Neural progenitor cell (in vitro differentiated cells): ENCODE measurements around the gene CDC20B. TPM values are rescaled to one million over a fixed set of nuclear protein-coding genes. Genes with fewer than 3 reads are reported as not detected.

Source experiments
- DNase-seq: peaks from one replicate; pipeline ENCODE4 v3.0.0-alpha.2; 2016; ENCODE audit warnings: low spot score
- H2AFZ ChIP-seq: fragments of 200-600 bp; sonication (generic); replicated peaks from 2 replicates; pipeline ENCODE4 v1.6.1; 2016; ENCODE audit warnings: antibody characterized with exemption
- H3F3A ChIP-seq: fragments of 200-600 bp; sonication (generic); 2 replicates; pipeline ENCODE4 v1.6.1; 2016; ENCODE audit warnings: antibody characterized with exemption, low read depth
- H3K27ac ChIP-seq: fragments of 200-600 bp; sonication (generic); 2 replicates; pipeline ENCODE4 v1.5.1; 2016; ENCODE audit warnings: mild to moderate bottlenecking
- H3K27me3 ChIP-seq: fragments of 200-600 bp; sonication (generic); 2 replicates; pipeline ENCODE4 v1.6.1; 2016; ENCODE audit warnings: mild to moderate bottlenecking, moderate library complexity
- H3K36me3 ChIP-seq: fragments of 200-600 bp; sonication (generic); 2 replicates; pipeline ENCODE4 v1.5.1; 2016
- H3K4me1 ChIP-seq: fragments of 200-600 bp; sonication (generic); 2 replicates; pipeline ENCODE4 v1.6.1; 2016; ENCODE audit warnings: mixed run types
- H3K4me2 ChIP-seq: fragments of 200-600 bp; sonication (generic); 2 replicates; pipeline ENCODE4 v1.6.1; 2016
- H3K4me3 ChIP-seq: fragments of 200-600 bp; sonication (generic); 2 replicates; pipeline ENCODE4 v1.5.1; 2016
- H3K79me2 ChIP-seq: fragments of 200-600 bp; sonication (generic); 2 replicates; pipeline ENCODE4 v1.6.1; 2016; ENCODE audit warnings: low read depth
- H3K9ac ChIP-seq: fragments of 200-600 bp; sonication (generic); 2 replicates; pipeline ENCODE4 v1.6.1; 2016
- H3K9me3 ChIP-seq: fragments of 200-600 bp; sonication (generic); 2 replicates; pipeline ENCODE4 v1.5.1; 2016; ENCODE audit warnings: low read depth
- H4K20me1 ChIP-seq: fragments of 200-600 bp; sonication (generic); 2 replicates; pipeline ENCODE4 v1.6.1; 2016; ENCODE audit warnings: low read depth
- H3K27ac Mint-ChIP-seq: 3 replicates; pipeline ENCODE4 v1.8.0; 2021; ENCODE audit warnings: mixed read lengths
- H3K27me3 Mint-ChIP-seq: 2 replicates; pipeline ENCODE4 v1.8.0; 2022; ENCODE audit warnings: low read depth, mild to moderate bottlenecking, inconsistent platforms, moderate library complexity, mixed read lengths; ENCODE audit not compliant: insufficient read depth
- H3K36me3 Mint-ChIP-seq: 3 replicates; pipeline ENCODE4 v1.8.0; 2021; ENCODE audit warnings: mixed read lengths
- H3K4me1 Mint-ChIP-seq: 3 replicates; pipeline ENCODE4 v1.8.0; 2021; ENCODE audit warnings: mixed read lengths
- H3K4me3 Mint-ChIP-seq: 3 replicates; pipeline ENCODE4 v1.8.0; 2021; ENCODE audit warnings: mild to moderate bottlenecking, moderate library complexity, mixed read lengths
- H3K9me3 Mint-ChIP-seq: 3 replicates; pipeline ENCODE4 v1.8.0; 2020; ENCODE audit warnings: mixed read lengths
- CTCF ChIP-seq: fragments of 200-600 bp; sonication (generic); IDR thresholded peaks from 2 replicates; pipeline ENCODE4 v1.5.1; 2017; ENCODE audit warnings: antibody characterized with exemption, mild to moderate bottlenecking
- EZH2 ChIP-seq: fragments of 200-600 bp; sonication (generic); IDR thresholded peaks from 2 replicates; pipeline ENCODE4 v1.6.1; 2017; ENCODE audit warnings: antibody characterized with exemption, mild to moderate bottlenecking, moderate library complexity
- EZH2phosphoT487 ChIP-seq: fragments of 200-600 bp; sonication (generic); IDR thresholded peaks from 2 replicates; pipeline ENCODE4 v1.6.1; 2017; ENCODE audit warnings: antibody characterized with exemption
- total RNA-seq: library from RNA; depleted of rRNA; stranded (reverse); fragments of >200 nt; gene quantifications from 2 replicates; pipeline ENCODE4 v1.2.3, GENCODE V29; 2015; ENCODE audit warnings: low replicate concordance

CDC20B gene
- total RNA-seq, 1 donor from 2014 or later = not detected

- TF ChIP-seq EZH2phosphoT487 (no peak), EZH2 (no peak), CTCF (no peak)
- Mint-ChIP-seq H3K27me3 (peaks cover 4% of the 10 kb centered on the region), H3K27ac (no peak overlapping the region), H3K4me3 (no peak overlapping the region), H3K9me3 (no peaks in the 10 kb centered on the region), H3K4me1 (peaks cover 11% of the 10 kb centered on the region), H3K36me3 (no peaks in the 10 kb centered on the region)
- Histone ChIP-seq H3K27ac (no peak overlapping the region), H3K27me3 (no peaks in the 10 kb centered on the region), H3F3A (no peaks in the 10 kb centered on the region), H3K36me3 (no peaks in the 10 kb centered on the region), H3K4me2 (no peak overlapping the region), H3K9me3 (no peaks in the 10 kb centered on the region), H4K20me1 (no peaks in the 10 kb centered on the region), H3K79me2 (no peaks in the 10 kb centered on the region), H3K9ac (no peak overlapping the region), H2AFZ (no peak overlapping the region), H3K4me1 (no peaks in the 10 kb centered on the region), H3K4me3 (no peak overlapping the region)
- no peak for DNase-seq
Measured at GRCh38 chr5:55141945-55142690, 30.9 kb downstream of the CDC20B start.

DNA sequence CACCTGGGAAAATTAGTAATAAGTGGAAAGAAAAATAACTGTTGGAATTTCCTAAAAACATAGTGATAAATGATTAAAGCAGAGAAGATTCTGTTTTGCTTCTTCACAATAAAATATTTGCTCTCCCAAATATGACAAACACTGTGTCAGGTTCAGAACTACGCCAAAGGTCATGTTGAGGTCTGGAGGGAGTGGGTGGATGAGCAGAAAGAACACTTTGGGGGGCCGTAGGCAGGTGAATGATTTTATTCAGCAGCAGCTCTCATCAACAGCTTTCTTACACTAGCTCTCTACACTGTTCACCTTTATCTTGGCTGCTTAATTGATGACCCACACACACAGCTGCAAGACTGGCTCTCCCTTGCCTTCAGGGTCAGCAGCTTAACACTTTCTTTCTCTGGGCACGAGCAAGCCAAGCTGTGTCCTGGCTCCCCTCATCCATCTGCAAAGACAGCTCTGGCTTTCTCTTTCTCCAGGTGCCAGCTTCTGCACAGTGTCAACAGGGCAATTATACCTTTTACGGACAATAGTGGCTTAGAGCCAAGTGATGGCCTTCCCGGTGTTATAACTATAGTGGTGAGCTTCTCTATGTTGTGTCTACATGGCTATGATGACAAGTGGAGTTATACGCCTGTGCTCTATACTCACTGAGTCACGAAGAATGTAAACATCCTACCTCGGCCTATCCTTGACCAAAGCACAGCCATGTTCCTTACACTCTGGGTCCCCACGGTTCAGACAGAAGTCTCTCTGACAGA is 31.9 kb downstream of the CDC20B start:
- Mint-ChIP-seq H3K36me3 (no peaks in the 10 kb centered on the region), H3K9me3 (no peaks in the 10 kb centered on the region), H3K4me3 (peak overlapping the region; percentile 5), H3K27me3 (peaks cover 8% of the 10 kb centered on the region), H3K27ac (no peak overlapping the region), H3K4me1 (peaks cover 7% of the 10 kb centered on the region)
- no peaks in the 10 kb centered on the region for H3K79me2 ChIP-seq
- no peaks in the 10 kb centered on the region for H3K27me3 ChIP-seq
- H3K4me3 ChIP-seq = no peak overlapping the region
- H3K9me3 ChIP-seq = no peaks in the 10 kb centered on the region
- H3K36me3 ChIP-seq = no peaks in the 10 kb centered on the region
- H3K4me2 ChIP-seq = no peak overlapping the region
- no peaks in the 10 kb centered on the region for H3K4me1 ChIP-seq
- no peaks in the 10 kb centered on the region for H4K20me1 ChIP-seq
- no peak overlapping the region for H3K9ac ChIP-seq
- no peaks in the 10 kb centered on the region for H3F3A ChIP-seq
- no peak overlapping the region for H2AFZ ChIP-seq
- DNase-seq = no peak
- TF ChIP-seq CTCF = no peak
- no peak for TF ChIP-seq EZH2phosphoT487
- TF ChIP-seq EZH2 = no peak
- no peak overlapping the region for H3K27ac ChIP-seq

GRCh38 chr5:55136521-55136920 is 36.5 kb downstream of the CDC20B start:
- Mint-ChIP-seq H3K36me3 (no peaks in the 10 kb centered on the region), H3K4me3 (no peak overlapping the region), H3K4me1 (peaks cover 11% of the 10 kb centered on the region), H3K27me3 (peaks cover 11% of the 10 kb centered on the region), H3K9me3 (peaks cover 7% of the 10 kb centered on the region), H3K27ac (no peak overlapping the region)
- Histone ChIP-seq H3K36me3 (no peaks in the 10 kb centered on the region), H3F3A (no peaks in the 10 kb centered on the region), H3K79me2 (no peaks in the 10 kb centered on the region), H3K27me3 (no peaks in the 10 kb centered on the region), H3K4me3 (no peak overlapping the region), H3K27ac (no peak overlapping the region), H3K4me2 (no peak overlapping the region), H4K20me1 (no peaks in the 10 kb centered on the region), H2AFZ (no peak overlapping the region), H3K4me1 (no peaks in the 10 kb centered on the region), H3K9me3 (no peaks in the 10 kb centered on the region), H3K9ac (no peak overlapping the region)
- no peak for TF ChIP-seq EZH2phosphoT487
- TF ChIP-seq CTCF = no peak
- TF ChIP-seq EZH2 = no peak
- no peak for DNase-seq
